ENCODE data around the gene PVALB.

The PVALB gene

GRCh38 chr22:36817525-36817848 is 652 bp upstream of the PVALB start:
- in situ Hi-C loops (cut with HindIII; ENCODE audit: low sequenced_read_pairs): no loop called here
- TF ChIP-seq CTCF (IDR thresholded peaks at IDR 0.05; ENCODE audit: low read depth, low read length, missing control alignments): no peak
- H3K4me3 ChIP-seq (ENCODE audit: low read depth, low read length): no peak overlapping the region
- no peak for DNase-seq (ENCODE audit: low read depth)

- no peak for TF ChIP-seq CTCF (IDR thresholded peaks at IDR 0.05; ENCODE audit: low read depth, low read length, missing control alignments)
- DNase-seq (ENCODE audit: low read depth): no peak
- in situ Hi-C loops (cut with HindIII; ENCODE audit: low sequenced_read_pairs): no loop called here
- no peak overlapping the region for H3K4me3 ChIP-seq (ENCODE audit: low read depth, low read length)
Measured at GRCh38 chr22:36816339-36816635, 548 bp downstream of the PVALB start.

GRCh38 chr22:36815558-36816338 is 1.1 kb downstream of the PVALB start:
- in situ Hi-C loops (cut with HindIII; ENCODE audit: low sequenced_read_pairs): no loop called here
- H3K4me3 ChIP-seq (ENCODE audit: low read depth, low read length): no peak overlapping the region
- no peak for DNase-seq (ENCODE audit: low read depth)
- no peak for TF ChIP-seq CTCF (IDR thresholded peaks at IDR 0.05; ENCODE audit: low read depth, low read length, missing control alignments)

- in situ Hi-C loops (cut with HindIII; ENCODE audit: low sequenced_read_pairs): no loop called here
- no peak overlapping the region for H3K4me3 ChIP-seq (ENCODE audit: low read depth, low read length)
- no peak for DNase-seq (ENCODE audit: low read depth)
- no peak for TF ChIP-seq CTCF (IDR thresholded peaks at IDR 0.05; ENCODE audit: low read depth, low read length, missing control alignments)
Measured at GRCh38 chr22:36814801-36815200, 2.0 kb downstream of the PVALB start.

- no peak overlapping the region for H3K4me3 ChIP-seq (ENCODE audit: low read depth, low read length)
- in situ Hi-C loops (cut with HindIII; ENCODE audit: low sequenced_read_pairs): no loop called here
- DNase-seq (ENCODE audit: low read depth): no peak
- TF ChIP-seq CTCF (IDR thresholded peaks at IDR 0.05; ENCODE audit: low read depth, low read length, missing control alignments): no peak
Measured at GRCh38 chr22:36811094-36811800, 5.6 kb downstream of the PVALB start.

GRCh38 chr22:36809351-36809750 is 7.5 kb downstream of the PVALB start:
- in situ Hi-C loops (cut with HindIII; ENCODE audit: low sequenced_read_pairs): no loop called here
- no peak for DNase-seq (ENCODE audit: low read depth)
- no peak for TF ChIP-seq CTCF (IDR thresholded peaks at IDR 0.05; ENCODE audit: low read depth, low read length, missing control alignments)
- no peak overlapping the region for H3K4me3 ChIP-seq (ENCODE audit: low read depth, low read length)
